Lower leg skin (tissue), 4 donors: ENCODE results near the gene RPTOR. TPM values are rescaled to one million over a fixed set of nuclear protein-coding genes. Genes with fewer than 3 reads are reported as not detected.

Experiments
- DNase-seq, 2 donors: peaks; one replicate each; pipeline ENCODE4 v3.0.0-alpha.2; 2019; ENCODE audit warnings: low spot score in 2 of 2
- H3K4me3 ChIP-seq: fragments of 200-600 bp; sonication (generic); 2 replicates; pipeline ENCODE4 v1.5.1; 2017; ENCODE audit warnings: mild to moderate bottlenecking, low read depth; ENCODE audit not compliant: poor library complexity, severe bottlenecking
- CTCF ChIP-seq, 3 donors: fragments of 450-650 bp; IDR thresholded peaks; one replicate each; pipeline ENCODE4 v1.5.1; 2016; ENCODE audit warnings: antibody characterized with exemption in 3 of 3, mild to moderate bottlenecking in 3 of 3, moderate library complexity in 2 of 3
- POLR2A ChIP-seq, 2 donors: fragments of 450-650 bp; IDR thresholded peaks; one replicate each; pipeline ENCODE4 v1.6.1; 2016 to 2017; ENCODE audit warnings: antibody characterized with exemption in 2 of 2, mild to moderate bottlenecking in 1 of 2, moderate library complexity in 1 of 2
- WGBS, 2 donors: methylation state at CpG; one replicate each; pipeline ENCODE4 v1.1.5; 2018; 5-methylcytosine and 5-hydroxymethylcytosine counted together
- intact Hi-C: fragments of 100-400 bp; cut with DNase I; formaldehyde crosslinking; loops from one replicate; pipeline ENCODE4 v1.15.0; 2023; ENCODE audit warnings: low total_unique reads
- total RNA-seq, 4 donors: library from RNA; depleted of rRNA; stranded (reverse); fragments of >200 nt; gene quantifications; one replicate each; pipeline ENCODE4 v1.1.0, GENCODE V29; 2016

RPTOR gene
- total RNA-seq, 4 donors from 2014 or later = 30.7 to 68.2 (median 39.8) TPM

- intact Hi-C loops = no loop called here
- H3K4me3 ChIP-seq = no peak overlapping the region
- peak in 1 of 2 donors; percentile 59 for DNase-seq
- WGBS, 2 donors = 97 to 98% methylated on average over 2 of the region's 2 CpGs
- no peak for TF ChIP-seq CTCF (IDR thresholded peaks at IDR 0.05)
- TF ChIP-seq POLR2A (IDR thresholded peaks at IDR 0.05) = no peak
Observed at GRCh38 chr17:80639658-80640057, 95.0 kb downstream of the RPTOR start.

GRCh38 chr17:80640366-80641084 lies 95.9 kb downstream of the RPTOR start:
- WGBS, 2 donors = 93 to 95% methylated on average over 19 of the region's 19 CpGs
- no peak for DNase-seq
- H3K4me3 ChIP-seq = no peak overlapping the region
- intact Hi-C loops = no loop called here
- TF ChIP-seq CTCF (IDR thresholded peaks at IDR 0.05) = no peak
- no peak for TF ChIP-seq POLR2A (IDR thresholded peaks at IDR 0.05)

- DNase-seq = no peak
- 92 to 97% methylated on average over 19 of the region's 19 CpGs for WGBS, 2 donors
Observed at GRCh38 chr17:80643326-80644099, 98.9 kb downstream of the RPTOR start.

GRCh38 chr17:80644536-80644935 lies 99.9 kb downstream of the RPTOR start:
- 85 to 91% methylated on average over 3 of the region's 3 CpGs for WGBS, 2 donors
- no peak overlapping the region for H3K4me3 ChIP-seq
- intact Hi-C loops = no loop called here
- TF ChIP-seq CTCF (IDR thresholded peaks at IDR 0.05) = no peak
- no peak for TF ChIP-seq POLR2A (IDR thresholded peaks at IDR 0.05)
- DNase-seq = no peak

More at GRCh38 chr17:80643326-80644099, 98.9 kb downstream of the RPTOR start:
- intact Hi-C loops = no loop called here
- no peak overlapping the region for H3K4me3 ChIP-seq
- no peak for TF ChIP-seq POLR2A (IDR thresholded peaks at IDR 0.05)
- no peak for TF ChIP-seq CTCF (IDR thresholded peaks at IDR 0.05)

GRCh38 chr17:80645706-80646325 lies 101.2 kb downstream of the RPTOR start:
- intact Hi-C loops = no loop called here
- WGBS, 2 donors = 84 to 91% methylated on average over 11 of the region's 11 CpGs

More at GRCh38 chr17:80645706-80646325, 101.2 kb downstream of the RPTOR start:
- DNase-seq = no peak
- TF ChIP-seq CTCF (IDR thresholded peaks at IDR 0.05) (no peak), POLR2A (IDR thresholded peaks at IDR 0.05) (no peak)
- no peak overlapping the region for H3K4me3 ChIP-seq
